Measurements from ENCODE around the gene HUNK.

HUNK gene

DNA sequence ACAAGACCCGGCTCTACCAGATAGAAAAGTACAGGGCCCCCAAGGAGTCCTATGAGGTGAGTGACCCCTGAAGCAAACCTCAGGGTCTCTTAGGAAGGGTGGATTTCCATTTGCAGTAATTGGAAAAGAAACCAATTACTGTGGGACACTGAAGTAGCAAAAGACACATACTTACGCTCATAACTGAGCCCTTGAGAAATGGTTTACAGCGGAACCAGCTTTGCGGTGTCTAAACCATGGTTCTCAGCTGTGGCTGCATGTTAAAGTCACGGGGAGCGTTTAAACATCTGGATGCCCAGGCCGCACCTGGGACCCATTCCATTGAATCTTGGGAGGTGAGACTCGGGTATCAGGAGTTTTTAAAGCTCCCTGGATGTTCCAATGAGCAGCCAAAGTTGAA lies 110.7 kb downstream of the HUNK start:
- no peak for DNase-seq (ENCODE audit: low read depth)
- TF ChIP-seq, protein P1, sequence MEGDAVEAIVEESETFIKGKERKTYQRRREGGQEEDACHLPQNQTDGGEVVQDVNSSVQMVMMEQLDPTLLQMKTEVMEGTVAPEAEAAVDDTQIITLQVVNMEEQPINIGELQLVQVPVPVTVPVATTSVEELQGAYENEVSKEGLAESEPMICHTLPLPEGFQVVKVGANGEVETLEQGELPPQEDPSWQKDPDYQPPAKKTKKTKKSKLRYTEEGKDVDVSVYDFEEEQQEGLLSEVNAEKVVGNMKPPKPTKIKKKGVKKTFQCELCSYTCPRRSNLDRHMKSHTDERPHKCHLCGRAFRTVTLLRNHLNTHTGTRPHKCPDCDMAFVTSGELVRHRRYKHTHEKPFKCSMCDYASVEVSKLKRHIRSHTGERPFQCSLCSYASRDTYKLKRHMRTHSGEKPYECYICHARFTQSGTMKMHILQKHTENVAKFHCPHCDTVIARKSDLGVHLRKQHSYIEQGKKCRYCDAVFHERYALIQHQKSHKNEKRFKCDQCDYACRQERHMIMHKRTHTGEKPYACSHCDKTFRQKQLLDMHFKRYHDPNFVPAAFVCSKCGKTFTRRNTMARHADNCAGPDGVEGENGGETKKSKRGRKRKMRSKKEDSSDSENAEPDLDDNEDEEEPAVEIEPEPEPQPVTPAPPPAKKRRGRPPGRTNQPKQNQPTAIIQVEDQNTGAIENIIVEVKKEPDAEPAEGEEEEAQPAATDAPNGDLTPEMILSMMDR (IDR thresholded peaks at IDR 0.05; ENCODE audit: insufficient read depth, low read depth, low read length, missing control alignments) = no peak
- no peak overlapping the region for H3K4me3 ChIP-seq (ENCODE audit: low read length)

DNA sequence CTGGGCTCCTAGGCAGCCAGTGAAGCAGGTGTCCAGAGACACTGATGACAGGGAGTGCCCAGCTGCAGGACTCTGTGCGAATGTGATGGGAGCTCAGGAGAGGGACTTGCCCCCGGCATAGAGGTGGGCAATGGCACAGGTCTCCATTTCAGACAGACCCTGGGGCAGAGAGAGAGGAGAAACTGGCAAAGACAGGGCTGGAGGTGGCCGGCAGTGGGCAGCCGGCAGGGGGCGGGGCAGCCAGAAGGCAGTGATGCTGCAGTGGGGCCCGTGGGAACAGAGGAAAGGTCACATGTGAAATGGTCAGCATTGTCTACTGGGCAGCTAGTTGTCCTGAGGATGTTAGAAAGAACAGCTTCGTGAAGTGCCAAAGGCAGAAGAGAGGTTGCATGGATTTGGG lies 112.6 kb downstream of the HUNK start:
- DNase-seq (ENCODE audit: low read depth) = no peak
- H3K4me3 ChIP-seq (ENCODE audit: low read length) = no peak overlapping the region
- TF ChIP-seq, protein P1 (IDR thresholded peaks at IDR 0.05; ENCODE audit: insufficient read depth, low read depth, low read length, missing control alignments) = no peak

DNA sequence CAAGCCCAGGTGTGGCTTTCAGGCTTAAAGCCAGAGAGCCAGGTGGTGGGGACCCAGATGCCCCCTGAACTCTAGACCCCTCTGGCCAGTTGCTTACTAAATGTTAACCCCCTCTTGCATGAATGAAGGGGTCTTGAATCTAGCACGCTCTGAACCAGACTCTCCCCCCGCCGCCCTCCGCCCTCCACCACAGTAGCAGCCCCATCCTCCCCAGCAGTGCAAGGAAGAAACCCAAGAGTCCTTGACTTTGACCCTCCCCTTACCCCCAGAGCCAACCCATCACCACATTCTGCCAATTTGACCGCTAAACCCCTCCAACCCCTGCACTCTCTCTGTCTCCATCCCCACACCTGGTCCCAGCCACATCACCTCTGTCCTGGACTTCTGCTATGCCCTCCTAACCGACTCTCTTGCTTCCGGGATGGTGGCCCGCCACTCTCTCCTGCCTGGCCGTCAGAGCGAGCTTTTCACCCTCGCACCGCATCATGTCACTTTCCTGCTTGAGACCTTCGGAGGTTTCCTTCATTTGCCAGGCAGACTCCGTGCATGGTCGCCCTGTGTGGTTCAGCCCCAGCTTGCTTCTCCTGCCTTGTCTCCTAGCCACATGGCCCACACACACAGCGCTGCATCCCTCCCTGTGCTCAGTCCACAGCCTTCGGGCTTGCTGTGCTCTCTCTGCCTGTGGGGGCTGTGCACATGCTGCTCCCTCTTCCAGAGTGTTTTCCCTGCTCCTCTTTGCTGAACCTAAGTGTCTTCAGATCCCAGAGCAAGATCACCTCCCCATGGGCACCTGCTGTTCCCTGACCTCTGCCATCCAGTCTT lies 113.4 kb downstream of the HUNK start:
- TF ChIP-seq, protein P1 (IDR thresholded peaks at IDR 0.05; ENCODE audit: insufficient read depth, low read depth, low read length, missing control alignments) = no peak
- no peak for DNase-seq (ENCODE audit: low read depth)
- H3K4me3 ChIP-seq (ENCODE audit: low read length) = no peak overlapping the region

DNA sequence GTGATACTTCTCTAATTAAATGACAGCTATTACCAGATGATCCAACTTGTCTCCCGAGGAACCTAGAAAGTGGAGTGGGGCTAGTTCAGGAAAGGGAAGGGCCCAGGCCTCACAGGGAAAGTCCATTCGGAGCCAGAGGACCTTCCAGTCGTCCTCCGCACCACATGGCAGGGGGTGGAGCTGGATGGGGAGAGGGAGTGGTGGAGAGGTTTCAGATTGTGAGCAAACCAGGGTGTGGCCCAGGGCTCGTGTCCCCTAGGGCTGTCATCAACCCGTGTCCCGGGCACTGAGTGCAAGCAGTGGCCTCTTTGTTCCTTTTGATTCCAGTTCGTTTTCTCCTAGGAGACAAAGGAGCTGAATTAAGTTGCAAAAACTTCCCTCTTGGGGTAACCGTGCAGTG lies 114.9 kb downstream of the HUNK start:
- H3K4me3 ChIP-seq (ENCODE audit: low read length) = no peak overlapping the region
- DNase-seq (ENCODE audit: low read depth) = no peak
- TF ChIP-seq, protein P1 (IDR thresholded peaks at IDR 0.05; ENCODE audit: insufficient read depth, low read depth, low read length, missing control alignments) = no peak

DNA sequence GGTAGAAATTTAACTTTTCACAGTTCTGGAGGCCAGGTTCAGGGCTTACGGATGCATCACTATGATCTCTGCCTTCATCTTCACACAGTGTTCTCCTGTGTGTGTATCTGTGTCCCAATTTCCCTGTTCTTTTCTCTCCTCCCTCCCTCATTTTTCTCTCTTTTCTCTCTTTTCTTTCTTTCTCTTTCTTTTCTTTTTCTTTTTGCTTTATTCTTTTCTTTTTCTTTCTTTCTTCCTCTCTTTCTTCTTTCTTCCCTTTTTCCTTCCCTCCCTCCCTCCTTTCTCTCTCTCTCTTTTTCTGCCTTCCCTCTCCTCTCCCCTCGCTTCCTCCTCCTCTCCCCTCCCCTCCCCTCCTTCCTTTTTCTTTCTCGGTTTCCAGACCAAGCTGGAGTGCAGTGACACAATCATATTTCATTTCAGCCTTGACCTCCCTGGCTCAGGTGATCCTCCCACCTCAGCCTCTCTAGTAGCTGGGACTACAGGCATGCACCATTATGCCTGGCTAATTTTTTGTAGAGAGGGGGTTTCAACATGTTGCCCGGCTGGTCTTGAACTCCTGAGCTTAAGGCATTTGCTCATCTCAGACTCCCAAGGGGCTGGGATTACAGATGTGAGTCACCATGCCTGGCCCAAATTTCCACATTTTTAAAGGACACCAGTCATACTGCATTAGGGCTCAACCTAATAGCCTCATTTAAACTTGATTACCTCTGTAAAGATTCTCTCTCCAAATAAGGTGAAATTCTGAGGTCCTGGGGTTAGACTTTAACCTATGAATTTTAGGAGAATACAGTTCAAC lies 115.9 kb downstream of the HUNK start:
- no peak for DNase-seq (ENCODE audit: low read depth)
- TF ChIP-seq, protein P1 (IDR thresholded peaks at IDR 0.05; ENCODE audit: insufficient read depth, low read depth, low read length, missing control alignments) = no peak

DNA sequence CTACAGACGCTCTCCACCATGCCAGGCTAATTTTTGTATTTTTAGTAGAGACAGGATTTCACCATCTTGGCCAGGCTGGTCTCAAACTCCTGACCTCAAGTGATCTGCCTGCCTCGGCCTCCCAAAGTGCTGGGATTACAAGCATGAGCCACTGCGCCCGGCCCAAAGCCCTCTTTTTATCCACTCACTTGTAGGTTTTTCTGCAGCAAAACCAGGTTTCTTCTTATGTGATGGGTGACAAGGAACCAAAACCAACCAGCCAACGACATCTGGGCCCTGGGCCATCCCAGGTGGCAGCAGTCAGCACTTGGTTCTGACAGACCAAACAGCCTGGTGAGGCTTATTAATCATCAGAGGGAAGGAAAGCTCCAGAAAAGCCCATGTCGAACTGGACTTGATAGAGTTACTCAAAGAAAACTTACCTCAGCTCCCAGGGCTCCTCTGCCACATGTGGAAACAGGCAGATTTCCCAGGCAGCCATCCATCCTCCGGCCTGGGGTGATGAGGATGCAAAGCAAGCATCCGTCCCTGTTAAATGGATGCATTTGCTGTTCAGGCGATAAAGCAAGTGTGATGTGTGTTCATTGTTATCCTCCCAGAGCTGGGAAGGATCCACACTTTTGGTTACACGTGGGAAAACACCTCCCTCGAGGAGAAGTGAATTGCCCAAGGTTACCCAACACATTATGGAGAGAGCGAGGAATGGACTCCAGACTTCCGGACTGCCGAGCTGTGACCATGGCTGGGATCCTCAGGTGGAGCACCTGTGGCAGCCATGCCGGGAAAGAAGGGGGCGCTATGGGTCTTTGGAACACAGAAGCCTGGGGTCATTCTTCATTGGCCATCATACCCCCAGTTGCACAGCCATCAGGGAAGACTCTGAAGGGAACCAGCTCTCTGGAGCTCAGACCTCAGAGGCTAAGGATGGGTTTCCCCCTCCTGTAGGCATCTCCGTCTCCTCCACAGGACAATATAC lies 118.8 kb downstream of the HUNK start:
- no peak overlapping the region for H3K4me3 ChIP-seq (ENCODE audit: low read length)
- DNase-seq (ENCODE audit: low read depth) = no peak
- TF ChIP-seq, protein P1 (IDR thresholded peaks at IDR 0.05; ENCODE audit: insufficient read depth, low read depth, low read length, missing control alignments) = no peak

More for the DNA sequence above, 115.9 kb downstream of the HUNK start:
- no peak overlapping the region for H3K4me3 ChIP-seq (ENCODE audit: low read length)
